T-cell (primary cell): ENCODE measurements around the gene RPN2. TPM values are rescaled to one million over a fixed set of nuclear protein-coding genes. Genes with fewer than 3 reads are reported as not detected.

Experiments
- ATAC-seq, 4 experiments: fragments of 200-7000 bp in 3 of 4; fragments of 150-1000 bp in 1 of 4; cut with Tn5 transposase; replicated peaks in 1 of 4; 1 replicate in 3 of 4; 2 replicates in 1 of 4; pipeline ENCODE4 v1.10.0; 2021; ENCODE audit warnings: moderate library complexity in 3 of 4, mild to moderate bottlenecking in 2 of 4, moderate number of reproducible peaks in 1 of 4
- CTCF ChIA-PET, 2 donors: fragments of 300-600 bp; sonication (Branson Sonifier 250); formaldehyde crosslinking; loops; one replicate each; lab custom pipeline; 2022; ENCODE audit warnings: antibody characterized with exemption in 2 of 2; lab: Charles Lee
- POLR2A ChIA-PET, 2 donors: fragments of 300-600 bp; sonication (Branson Sonifier 250); formaldehyde crosslinking; loops; one replicate each; lab custom pipeline; 2022; ENCODE audit warnings: antibody characterized with exemption in 2 of 2; lab: Charles Lee
- DNase-seq, 35 experiments: peaks; one replicate each; pipeline versions ENCODE4 v3.0.0 to v3.0.0-alpha.2; 2013 to 2023
- H3K27ac ChIP-seq: one replicate; pipeline ENCODE4 v1.5.1; 2013; ENCODE audit warnings: low read length
- H3K27me3 ChIP-seq, 2 experiments: replicated peaks in 1 of 2; 1 replicate in 1 of 2; 2 replicates in 1 of 2; pipeline versions ENCODE4 v1.6.1 to v1.7.0; 2013; ENCODE audit warnings: low read length in 1 of 2, mixed read lengths in 1 of 2; ENCODE audit not compliant: control insufficient read depth in 2 of 2, insufficient read depth in 2 of 2; ENCODE audit errors: extremely low read depth in 1 of 2
- H3K36me3 ChIP-seq, 2 donors: 1 replicate in 1 of 2; 2 replicates in 1 of 2; pipeline versions ENCODE4 v1.6.1 to v1.7.0; 2013; ENCODE audit warnings: low read length in 1 of 2; ENCODE audit not compliant: control insufficient read depth in 2 of 2, insufficient read depth in 1 of 2; ENCODE audit errors: extremely low read depth in 1 of 2
- H3K4me1 ChIP-seq, 2 experiments: 1 replicate in 1 of 2; 2 replicates in 1 of 2; pipeline versions ENCODE4 v1.6.1 to v1.7.0; 2013; ENCODE audit warnings: low read length in 2 of 2, mixed read lengths in 1 of 2; ENCODE audit not compliant: insufficient read depth in 2 of 2, control insufficient read depth in 1 of 2; ENCODE audit errors: extremely low read depth in 1 of 2
- H3K4me3 ChIP-seq, 2 donors: 1 replicate in 1 of 2; 2 replicates in 1 of 2; pipeline versions ENCODE4 v1.5.1 to v1.7.0; 2013; ENCODE audit warnings: mild to moderate bottlenecking in 2 of 2, low read length in 1 of 2, moderate library complexity in 1 of 2; ENCODE audit not compliant: control insufficient read depth in 1 of 2; ENCODE audit errors: extremely low read depth in 1 of 2
- H3K9me3 ChIP-seq: 2 replicates; pipeline ENCODE4 v1.7.0; 2013
- H3K27ac Mint-ChIP-seq, 2 donors: one replicate each; pipeline ENCODE4 v1.8.0; 2020 to 2021; ENCODE audit warnings: mild to moderate bottlenecking in 2 of 2, mixed read lengths in 2 of 2
- H3K27me3 Mint-ChIP-seq, 2 donors: one replicate each; pipeline ENCODE4 v1.8.0; 2021 to 2022; ENCODE audit warnings: mixed read lengths in 2 of 2
- H3K36me3 Mint-ChIP-seq: one replicate; pipeline ENCODE4 v1.8.0; 2021; ENCODE audit warnings: mixed read lengths
- H3K4me1 Mint-ChIP-seq, 3 donors: one replicate each; pipeline ENCODE4 v1.8.0; 2020 to 2022; ENCODE audit warnings: mixed read lengths in 3 of 3, mild to moderate bottlenecking in 1 of 3
- H3K4me3 Mint-ChIP-seq, 3 donors: one replicate each; pipeline ENCODE4 v1.8.0; 2020 to 2022; ENCODE audit warnings: mild to moderate bottlenecking in 3 of 3, mixed read lengths in 3 of 3, moderate library complexity in 3 of 3
- H3K9me3 Mint-ChIP-seq, 3 donors: one replicate each; pipeline ENCODE4 v1.8.0; 2020 to 2022; ENCODE audit warnings: mixed read lengths in 3 of 3
- WGBS: methylation state at CpG from one replicate; pipeline ENCODE4 v1.1.5; 2013; ENCODE audit warnings: missing lambda C conversion rate; ENCODE audit not compliant: insufficient coverage; 5-methylcytosine and 5-hydroxymethylcytosine counted together
- total RNA-seq, 35 experiments: library from RNA in 6 of 35; stranded (reverse) in 6 of 35; fragments of 120-200 nt in 1 of 35; gene quantifications; one replicate each; pipeline versions ENCODE4 v1.2.1 to v1.2.4 and lab custom pipeline; 2013 to 2026

RPN2 gene
- total RNA-seq, 5 donors from 2014 or later (not counting 1 experiment from before 2014, with no cell fraction given) = 88.8 to 130 (median 121) TPM

GRCh38 chr20:37225146-37225545 lies 46.0 kb downstream of the RPN2 start:
- Histone ChIP-seq H3K27ac (no peak overlapping the region), H3K4me3 (no peak overlapping the region), H3K9me3 (no peaks in the 10 kb centered on the region), H3K4me1 (no peaks in the 10 kb centered on the region), H3K36me3 (peaks cover 11 to 90% of the 10 kb centered on the region in 2 donors), H3K27me3 (no peaks in the 10 kb centered on the region)
- Mint-ChIP-seq H3K9me3 (no peaks in the 10 kb centered on the region), H3K4me1 (no peaks in the 10 kb centered on the region), H3K36me3 (peaks cover 61% of the 10 kb centered on the region), H3K4me3 (no peak overlapping the region), H3K27me3 (no peaks in the 10 kb centered on the region), H3K27ac (no peak overlapping the region)
- ATAC-seq (no peak), DNase-seq (no peak)
- CTCF ChIA-PET = no interaction called here
- POLR2A ChIA-PET = interaction anchor here in 1 of 2 donors (0.5 kb wide), 1 partner anchor 53 kb away, joined by 9 read pairs; no protein-coding TSS in a partner anchor
- WGBS = no CpG with 5 or more reads among the region's 5 CpGs

GRCh38 chr20:37226889-37227288 lies 47.8 kb downstream of the RPN2 start:
- H3K4me1 Mint-ChIP-seq = no peaks in the 10 kb centered on the region

GRCh38 chr20:37228082-37228481 lies 49.0 kb downstream of the RPN2 start:
- H3K4me3 Mint-ChIP-seq = no peak overlapping the region
- no peaks in the 10 kb centered on the region for H3K27me3 Mint-ChIP-seq
- POLR2A ChIA-PET = no interaction called here
- Histone ChIP-seq H3K9me3 (no peaks in the 10 kb centered on the region), H3K4me3 (no peak overlapping the region), H3K27ac (no peak overlapping the region), H3K27me3 (no peaks in the 10 kb centered on the region), H3K36me3 (peaks cover 13 to 100% of the 10 kb centered on the region in 2 donors), H3K4me1 (no peaks in the 10 kb centered on the region)
- ATAC-seq (no peak), DNase-seq (no peak)
- WGBS = 93% methylated on average over 3 of the region's 6 CpGs
- CTCF ChIA-PET = interaction anchor here in 1 of 2 donors (0.5 kb wide), 1 partner anchor 224 kb away, joined by 6 read pairs; no protein-coding TSS in a partner anchor
- peaks cover 81% of the 10 kb centered on the region for H3K36me3 Mint-ChIP-seq
- no peaks in the 10 kb centered on the region for H3K4me1 Mint-ChIP-seq
- H3K27ac Mint-ChIP-seq = no peak overlapping the region
- H3K9me3 Mint-ChIP-seq = no peaks in the 10 kb centered on the region

More at GRCh38 chr20:37226889-37227288, 47.8 kb downstream of the RPN2 start:
- Mint-ChIP-seq H3K27ac (no peak overlapping the region), H3K9me3 (no peaks in the 10 kb centered on the region), H3K27me3 (no peaks in the 10 kb centered on the region), H3K4me3 (no peak overlapping the region), H3K36me3 (peaks cover 72% of the 10 kb centered on the region)
- no peak overlapping the region for H3K27ac ChIP-seq
- H3K27me3 ChIP-seq = no peaks in the 10 kb centered on the region
- CTCF ChIA-PET = no interaction called here
- POLR2A ChIA-PET = no interaction called here
- no peak for ATAC-seq
- no peaks in the 10 kb centered on the region for H3K4me1 ChIP-seq
- DNase-seq = no peak
- peaks cover 11 to 100% of the 10 kb centered on the region in 2 donors for H3K36me3 ChIP-seq
- no peak overlapping the region for H3K4me3 ChIP-seq
- no peaks in the 10 kb centered on the region for H3K9me3 ChIP-seq
- 100% methylated on average over 3 of the region's 3 CpGs for WGBS

- ATAC-seq (no peak), DNase-seq (no peak)
- H3K9me3 ChIP-seq = no peaks in the 10 kb centered on the region
- peaks cover 78% of the 10 kb centered on the region for H3K36me3 Mint-ChIP-seq
- H3K9me3 Mint-ChIP-seq = no peaks in the 10 kb centered on the region
- H3K27me3 Mint-ChIP-seq = no peaks in the 10 kb centered on the region
- no peaks in the 10 kb centered on the region for H3K4me1 ChIP-seq
- CTCF ChIA-PET = no interaction called here
- no peak overlapping the region for H3K27ac Mint-ChIP-seq
- no peak overlapping the region for H3K27ac ChIP-seq
- peaks cover 13 to 98% of the 10 kb centered on the region in 2 donors for H3K36me3 ChIP-seq
- H3K4me3 Mint-ChIP-seq = no peak overlapping the region
- WGBS = 94% methylated on average over 2 of the region's 5 CpGs
- no peak overlapping the region for H3K4me3 ChIP-seq
- no peaks in the 10 kb centered on the region for H3K4me1 Mint-ChIP-seq
- POLR2A ChIA-PET = no interaction called here
- no peaks in the 10 kb centered on the region for H3K27me3 ChIP-seq
These were observed 49.5 kb downstream of the RPN2 start for GRCh38 chr20:37228656-37229055.

GRCh38 chr20:37229357-37229756 lies 50.2 kb downstream of the RPN2 start:
- 100% methylated on average over 2 of the region's 4 CpGs for WGBS
- Histone ChIP-seq H3K4me3 (no peak overlapping the region), H3K9me3 (no peaks in the 10 kb centered on the region), H3K27me3 (no peaks in the 10 kb centered on the region), H3K36me3 (peaks cover 18 to 98% of the 10 kb centered on the region in 2 donors), H3K27ac (no peak overlapping the region), H3K4me1 (no peaks in the 10 kb centered on the region)
- Mint-ChIP-seq H3K4me3 (no peak overlapping the region), H3K9me3 (no peaks in the 10 kb centered on the region), H3K36me3 (peaks cover 78% of the 10 kb centered on the region), H3K27ac (no peak overlapping the region), H3K27me3 (no peaks in the 10 kb centered on the region), H3K4me1 (no peaks in the 10 kb centered on the region)
- ATAC-seq (no peak), DNase-seq (no peak)
- ChIA-PET POLR2A (no interaction called here), CTCF (no interaction called here)

- no peaks in the 10 kb centered on the region for H3K9me3 Mint-ChIP-seq
- ChIA-PET POLR2A (no interaction called here), CTCF (no interaction called here)
- Histone ChIP-seq H3K4me1 (no peaks in the 10 kb centered on the region), H3K36me3 (peaks cover 22 to 98% of the 10 kb centered on the region in 2 donors), H3K27ac (no peak overlapping the region), H3K27me3 (no peaks in the 10 kb centered on the region), H3K4me3 (no peak overlapping the region), H3K9me3 (no peaks in the 10 kb centered on the region)
- H3K4me1 Mint-ChIP-seq = no peaks in the 10 kb centered on the region
- no peak for DNase-seq
- H3K36me3 Mint-ChIP-seq = peaks cover 77% of the 10 kb centered on the region
- H3K27me3 Mint-ChIP-seq = no peaks in the 10 kb centered on the region
- no peak overlapping the region for H3K27ac Mint-ChIP-seq
- H3K4me3 Mint-ChIP-seq = no peak overlapping the region
- ATAC-seq = no peak
- WGBS = 100% methylated on average over 4 of the region's 6 CpGs
These were observed 51.1 kb downstream of the RPN2 start for GRCh38 chr20:37230200-37230599.
